Keratinocyte (primary cell): ENCODE measurements around the gene COPG1. TPM values are rescaled to one million over a fixed set of nuclear protein-coding genes. Genes with fewer than 3 reads are reported as not detected.

Source experiments
- DNase-seq: peaks from one replicate; pipeline ENCODE4 v3.0.0-alpha.2; 2011; ENCODE audit warnings: low read depth, missing footprints, low spot score
- FAIRE-seq: peaks from 2 replicates; lab custom pipeline; 2011; peaks lifted over from hg19 to GRCh38; lab: Jason Lieb, UNC
- H2AFZ ChIP-seq: 2 replicates; pipeline ENCODE4 v1.6.0; 2012; ENCODE audit warnings: low read length, control low read depth, inconsistent platforms; ENCODE audit not compliant: control insufficient read depth
- H3K27ac ChIP-seq: 2 replicates; pipeline ENCODE4 v1.5.1; 2011; ENCODE audit warnings: low read length; ENCODE audit not compliant: control insufficient read depth, insufficient read depth
- H3K27me3 ChIP-seq: 3 replicates; pipeline ENCODE4 v1.6.0; 2011; ENCODE audit warnings: low read length; ENCODE audit not compliant: control insufficient read depth, insufficient read depth; ENCODE audit errors: extremely low read depth
- H3K36me3 ChIP-seq, 2 experiments: 2 replicates in 1 of 2; 3 replicates in 1 of 2; pipeline ENCODE4 v1.5.1; 2011; ENCODE audit warnings: low read length in 2 of 2, mild to moderate bottlenecking in 1 of 2; ENCODE audit not compliant: control insufficient read depth in 2 of 2, insufficient read depth in 2 of 2; ENCODE audit errors: extremely low read depth in 1 of 2
- H3K4me1 ChIP-seq: 3 replicates; pipeline ENCODE4 v1.5.1; 2011; ENCODE audit warnings: low read length; ENCODE audit not compliant: control insufficient read depth, insufficient read depth; ENCODE audit errors: extremely low read depth
- H3K4me2 ChIP-seq: 3 replicates; pipeline ENCODE4 v1.6.0; 2011; ENCODE audit warnings: low read depth, low read length; ENCODE audit not compliant: control insufficient read depth, insufficient read depth; ENCODE audit errors: extremely low read depth
- H3K4me3 ChIP-seq, 3 experiments: fragments of 200-600 bp in 1 of 3; sonication (generic) in 1 of 3; 2 replicates in 2 of 3; 3 replicates in 1 of 3; pipeline ENCODE4 v1.5.1; 2011 to 2016; ENCODE audit warnings: low read length in 3 of 3, mild to moderate bottlenecking in 3 of 3, control low read depth in 2 of 3, inconsistent platforms in 1 of 3, low read depth in 1 of 3, mixed read lengths in 1 of 3, mixed run types in 1 of 3, moderate library complexity in 1 of 3; ENCODE audit not compliant: control insufficient read depth in 2 of 3, insufficient read depth in 2 of 3; ENCODE audit errors: extremely low read depth in 1 of 3
- H3K79me2 ChIP-seq: 2 replicates; pipeline ENCODE4 v1.6.0; 2012; ENCODE audit warnings: low read length; ENCODE audit not compliant: control insufficient read depth, insufficient read depth
- H3K9ac ChIP-seq: 3 replicates; pipeline ENCODE4 v1.6.0; 2011; ENCODE audit warnings: low read length; ENCODE audit not compliant: control insufficient read depth, insufficient read depth; ENCODE audit errors: extremely low read depth
- H3K9me1 ChIP-seq: 3 replicates; pipeline ENCODE4 v1.6.0; 2011; ENCODE audit warnings: low read length; ENCODE audit not compliant: control insufficient read depth, insufficient read depth; ENCODE audit errors: extremely low read depth
- H3K9me3 ChIP-seq: 2 replicates; pipeline ENCODE4 v1.5.1; 2012; ENCODE audit warnings: low read depth, low read length; ENCODE audit not compliant: control insufficient read depth
- H4K20me1 ChIP-seq: 3 replicates; pipeline ENCODE4 v1.6.0; 2011; ENCODE audit warnings: low read length; ENCODE audit not compliant: control insufficient read depth, insufficient read depth; ENCODE audit errors: extremely low read depth
- EZH2 ChIP-seq: IDR thresholded peaks from one replicate; pipeline ENCODE4 v1.6.1; 2012; ENCODE audit warnings: inconsistent platforms, mild to moderate bottlenecking, low read length, moderate library complexity
- dilution Hi-C: fragments of 300-500 bp; cut with MboI; formaldehyde crosslinking; loops from one replicate; pipeline ENCODE4 v1.7.0; 2020; ENCODE audit warnings: low sequenced_read_pairs; ENCODE audit not compliant: extremely low pct_ligation_motif_present
- polyA plus RNA-seq, 5 experiments: library from polyadenylated mRNA; depleted of rRNA in 3 of 5; stranded (reverse) in 3 of 5; stranded (forward) in 1 of 5; unstranded in 1 of 5; fragments of >200 nt; gene quantifications; 1 replicate in 1 of 5; 2 replicates in 3 of 5; 3 replicates in 1 of 5; pipeline versions ENCODE4 v1.2.1 to v1.2.3, GENCODE V29; 2011 to 2012; ENCODE audit warnings: missing spikeins in 2 of 5, low read depth in 1 of 5, low replicate concordance in 1 of 5
- TF ChIP-seq, protein P1 (sequence below), 3 experiments: IDR thresholded peaks in 1 of 3; conservative IDR thresholded peaks in 1 of 3; optimal IDR thresholded peaks in 1 of 3; 2 replicates in 2 of 3; 3 replicates in 1 of 3; pipeline versions ENCODE3 to v1.5.1; 2011; ENCODE audit warnings: low read length in 3 of 3, mild to moderate bottlenecking in 3 of 3, moderate library complexity in 2 of 3, control low read depth in 1 of 3, inconsistent platforms in 1 of 3; ENCODE audit not compliant: insufficient read depth in 2 of 3; ENCODE audit errors: extremely low read depth in 1 of 3

Gene COPG1
- polyA plus RNA-seq, 1 donor (not counting 4 experiments of a cell fraction or from before 2014, with no cell fraction given) = 65.5 TPM

GRCh38 chr3:129231331-129232119 lies 17.9 kb upstream of the COPG1 start:
- H3K36me3 ChIP-seq = no peaks in the 10 kb centered on the region
- no peaks in the 10 kb centered on the region for H3K9me3 ChIP-seq
- H3K4me1 ChIP-seq = peaks cover 37% of the 10 kb centered on the region
- H3K4me2 ChIP-seq = no peak overlapping the region
- no peak for TF ChIP-seq EZH2
- TF ChIP-seq, protein P1, sequence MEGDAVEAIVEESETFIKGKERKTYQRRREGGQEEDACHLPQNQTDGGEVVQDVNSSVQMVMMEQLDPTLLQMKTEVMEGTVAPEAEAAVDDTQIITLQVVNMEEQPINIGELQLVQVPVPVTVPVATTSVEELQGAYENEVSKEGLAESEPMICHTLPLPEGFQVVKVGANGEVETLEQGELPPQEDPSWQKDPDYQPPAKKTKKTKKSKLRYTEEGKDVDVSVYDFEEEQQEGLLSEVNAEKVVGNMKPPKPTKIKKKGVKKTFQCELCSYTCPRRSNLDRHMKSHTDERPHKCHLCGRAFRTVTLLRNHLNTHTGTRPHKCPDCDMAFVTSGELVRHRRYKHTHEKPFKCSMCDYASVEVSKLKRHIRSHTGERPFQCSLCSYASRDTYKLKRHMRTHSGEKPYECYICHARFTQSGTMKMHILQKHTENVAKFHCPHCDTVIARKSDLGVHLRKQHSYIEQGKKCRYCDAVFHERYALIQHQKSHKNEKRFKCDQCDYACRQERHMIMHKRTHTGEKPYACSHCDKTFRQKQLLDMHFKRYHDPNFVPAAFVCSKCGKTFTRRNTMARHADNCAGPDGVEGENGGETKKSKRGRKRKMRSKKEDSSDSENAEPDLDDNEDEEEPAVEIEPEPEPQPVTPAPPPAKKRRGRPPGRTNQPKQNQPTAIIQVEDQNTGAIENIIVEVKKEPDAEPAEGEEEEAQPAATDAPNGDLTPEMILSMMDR (optimal IDR thresholded peaks at IDR 0.05 in 1 of 3, IDR thresholded peaks at IDR 0.05 in 1 of 3, conservative IDR thresholded peaks at IDR 0.05 in 1 of 3; ENCODE audit: extremely low read depth in 1 of 3, insufficient read depth in 2 of 3, low read length in 3 of 3) = no peak
- no peak overlapping the region for H2AFZ ChIP-seq
- dilution Hi-C loops = no loop called here
- FAIRE-seq (no peak), DNase-seq (no peak)
- H3K9me1 ChIP-seq = peaks cover 6% of the 10 kb centered on the region
- H3K4me3 ChIP-seq = no peak overlapping the region
- no peaks in the 10 kb centered on the region for H4K20me1 ChIP-seq
- H3K27me3 ChIP-seq = no peaks in the 10 kb centered on the region
- no peak overlapping the region for H3K9ac ChIP-seq
- H3K27ac ChIP-seq = peak overlapping the region; percentile 75
- no peaks in the 10 kb centered on the region for H3K79me2 ChIP-seq

DNA sequence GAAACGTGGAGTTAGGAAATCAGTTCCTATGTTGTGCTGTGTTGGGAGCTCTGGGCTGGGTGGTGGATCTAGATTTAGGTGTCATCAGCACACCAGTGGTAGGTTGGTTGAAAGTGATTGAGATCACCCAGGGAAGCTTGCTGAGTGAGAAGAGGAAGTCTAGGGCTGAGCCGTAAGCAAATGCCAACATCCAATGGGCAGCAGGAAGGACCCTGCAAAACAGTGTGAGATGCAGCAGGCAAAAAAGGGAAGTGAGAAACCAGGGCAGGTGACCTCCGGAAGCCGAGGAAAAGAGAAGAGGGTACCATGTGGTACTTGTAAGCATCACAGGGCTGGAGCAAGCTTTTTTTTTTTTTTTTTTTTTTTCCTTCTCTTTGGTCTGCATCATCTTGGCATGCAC lies 15.9 kb upstream of the COPG1 start:
- Histone ChIP-seq H3K27me3 (no peaks in the 10 kb centered on the region), H3K9me1 (peaks cover 4% of the 10 kb centered on the region), H3K27ac (no peak overlapping the region), H3K9ac (no peak overlapping the region), H3K4me2 (no peak overlapping the region), H4K20me1 (no peaks in the 10 kb centered on the region), H3K9me3 (no peaks in the 10 kb centered on the region), H3K4me3 (no peak overlapping the region), H3K4me1 (peaks cover 32% of the 10 kb centered on the region), H2AFZ (no peak overlapping the region), H3K79me2 (no peaks in the 10 kb centered on the region), H3K36me3 (no peaks in the 10 kb centered on the region)
- dilution Hi-C loops = no loop called here
- TF ChIP-seq EZH2 = no peak
- TF ChIP-seq, protein P1 (optimal IDR thresholded peaks at IDR 0.05 in 1 of 3, IDR thresholded peaks at IDR 0.05 in 1 of 3, conservative IDR thresholded peaks at IDR 0.05 in 1 of 3; ENCODE audit: extremely low read depth in 1 of 3, insufficient read depth in 2 of 3, low read length in 3 of 3) = no peak
- DNase-seq (no peak), FAIRE-seq (no peak)
